HEK293T (cell line): ENCODE data around the gene CELF1.

Experiments used
- BHLHE40 ChIP-seq: fragments of 450-650 bp; IDR thresholded peaks from 2 replicates; pipeline ENCODE4 v1.6.1; 2016; ENCODE audit warnings: mild to moderate bottlenecking, moderate library complexity, borderline replicate concordance
- FOXM1 ChIP-seq: fragments of 450-650 bp; IDR thresholded peaks from 2 replicates; pipeline ENCODE4 v1.6.1; 2017; ENCODE audit warnings: mild to moderate bottlenecking, borderline replicate concordance
- L3MBTL2 ChIP-seq: fragments of 450-650 bp; conservative IDR thresholded peaks from 2 replicates; pipeline ENCODE4 v1.6.1; 2016; ENCODE audit warnings: mild to moderate bottlenecking
- SP1 ChIP-seq: fragments of 450-650 bp; IDR thresholded peaks from 2 replicates; pipeline ENCODE4 v1.6.1; 2017
- SUZ12 ChIP-seq: fragments of 450-650 bp; IDR thresholded peaks from 2 replicates; pipeline ENCODE4 v1.6.1; 2016; ENCODE audit warnings: mild to moderate bottlenecking
- TARDBP ChIP-seq: fragments of 450-650 bp; IDR thresholded peaks from 2 replicates; pipeline ENCODE4 v1.6.1; 2016

DNA sequence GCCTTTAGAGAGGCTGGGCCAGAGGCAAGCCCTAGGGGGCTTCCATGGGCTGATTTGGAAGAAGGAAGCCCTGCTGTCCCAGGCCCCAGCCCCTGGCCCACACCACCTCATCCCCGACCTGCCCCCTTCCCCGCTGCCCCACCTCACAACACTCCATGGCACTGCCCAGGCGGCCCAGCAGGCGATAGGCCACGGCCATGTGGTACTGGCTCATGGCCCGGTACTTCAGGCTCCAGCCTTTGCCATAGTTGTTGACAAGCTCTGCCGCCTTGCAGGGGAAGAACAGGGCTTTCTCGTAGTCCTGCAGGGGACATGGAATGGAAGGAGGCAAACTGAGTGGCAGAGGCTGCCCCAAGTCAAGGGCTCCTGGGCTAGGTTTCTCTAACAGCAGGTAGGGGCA, 110.4 kb downstream of the CELF1 start:
- TF ChIP-seq BHLHE40, result no peak
- no peak for TF ChIP-seq SP1
- TF ChIP-seq L3MBTL2, result no peak
- no peak for TF ChIP-seq SUZ12
- no peak for TF ChIP-seq FOXM1
- TF ChIP-seq TARDBP, result no peak
